Colonic mucosa (tissue), 4 donors: ENCODE results near the gene SUV39H1. TPM values are rescaled to one million over a fixed set of nuclear protein-coding genes. Genes with fewer than 3 reads are reported as not detected.

Source experiments
- DNase-seq: peaks from one replicate; pipeline ENCODE4 v3.0.0-alpha.2; 2020
- H3K27ac ChIP-seq: fragments of 200-600 bp; one replicate; pipeline ENCODE4 v1.8.0; 2021
- H3K27me3 ChIP-seq: fragments of 200-600 bp; one replicate; pipeline ENCODE4 v1.8.0; 2021
- H3K36me3 ChIP-seq: fragments of 200-600 bp; one replicate; pipeline ENCODE4 v1.8.0; 2021
- H3K4me1 ChIP-seq: fragments of 200-600 bp; one replicate; pipeline ENCODE4 v1.8.0; 2021; ENCODE audit warnings: mild to moderate bottlenecking
- H3K4me3 ChIP-seq: fragments of 200-600 bp; one replicate; pipeline ENCODE4 v1.8.0; 2021
- H3K9ac ChIP-seq, 2 donors: one replicate each; pipeline ENCODE4 v1.7.0; 2013; ENCODE audit warnings: control low read depth in 2 of 2, low read depth in 2 of 2, low read length in 2 of 2
- H3K9me3 ChIP-seq: fragments of 200-600 bp; one replicate; pipeline ENCODE4 v1.8.0; 2021
- intact Hi-C: fragments of 100-400 bp; cut with DNase I; formaldehyde crosslinking; loops from one replicate; pipeline ENCODE4 v1.14.1; 2022
- total RNA-seq, 2 donors: library from RNA; stranded (reverse); fragmentation: NEBNext Ultra II Directional in 1 of 2; extraction: Animal tissue kit (Norgen Biotek cat#: 25700) in 1 of 2; gene quantifications; one replicate each; pipeline ENCODE4 v1.2.1, GENCODE V29; 2021
- TF ChIP-seq, protein P1 (sequence below): fragments of 200-600 bp; IDR thresholded peaks from one replicate; pipeline ENCODE4 v1.8.0; 2022; ENCODE audit warnings: antibody characterized with exemption, mild to moderate bottlenecking
- donor health status: healthy.
- donor health status: DM: no; HTN: no; CAD: no.
- donor health status: DM: no; HTN: no; CAD: no.

Gene SUV39H1
- total RNA-seq, 2 donors from 2014 or later = 4.8 to 16.8 TPM

DNA sequence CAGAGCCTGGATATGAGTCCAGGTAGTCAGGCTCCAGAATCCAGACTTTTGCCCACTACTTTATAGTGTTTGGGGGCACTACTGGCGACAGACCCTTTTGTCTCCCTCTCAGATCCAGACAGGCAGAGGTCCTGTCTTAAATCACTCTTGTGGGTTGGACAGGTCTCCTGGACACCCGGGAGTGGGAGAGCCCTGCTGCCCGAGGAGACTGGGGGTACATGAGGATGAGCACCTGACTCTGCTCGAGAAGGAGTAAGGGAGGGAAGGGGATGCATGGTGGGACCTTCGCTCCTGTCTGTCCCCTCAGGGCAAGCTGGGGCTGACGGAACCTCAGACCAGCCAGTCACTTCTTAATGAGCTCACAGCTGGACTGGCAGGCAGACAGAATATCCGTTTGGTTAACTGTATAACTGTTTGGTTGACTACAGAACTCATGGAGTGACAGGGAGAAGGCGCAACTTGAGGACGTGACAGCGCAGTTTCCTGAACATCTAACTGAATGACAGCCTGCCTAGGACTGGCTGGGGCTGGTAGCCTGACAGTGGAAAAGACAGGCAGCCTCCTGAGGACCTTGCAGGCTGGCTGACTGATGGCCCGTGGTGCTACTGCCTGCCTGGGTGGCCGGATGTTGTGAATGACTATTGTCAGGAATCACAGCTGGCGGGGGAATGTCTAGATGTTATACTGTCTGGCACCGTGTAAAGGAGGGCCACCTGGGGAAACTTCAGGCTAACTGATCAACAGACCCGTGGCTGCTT, 1.6 kb upstream of the SUV39H1 start:
- intact Hi-C loops = no loop called here
- Histone ChIP-seq H3K27me3 (peaks cover 3% of the 10 kb centered on the region), H3K36me3 (no peaks in the 10 kb centered on the region), H3K9me3 (no peaks in the 10 kb centered on the region), H3K27ac (no peak overlapping the region), H3K4me1 (no peaks in the 10 kb centered on the region), H3K4me3 (no peak overlapping the region), H3K9ac (peak overlapping the region; percentile 23 to 60)
- TF ChIP-seq, protein P1, sequence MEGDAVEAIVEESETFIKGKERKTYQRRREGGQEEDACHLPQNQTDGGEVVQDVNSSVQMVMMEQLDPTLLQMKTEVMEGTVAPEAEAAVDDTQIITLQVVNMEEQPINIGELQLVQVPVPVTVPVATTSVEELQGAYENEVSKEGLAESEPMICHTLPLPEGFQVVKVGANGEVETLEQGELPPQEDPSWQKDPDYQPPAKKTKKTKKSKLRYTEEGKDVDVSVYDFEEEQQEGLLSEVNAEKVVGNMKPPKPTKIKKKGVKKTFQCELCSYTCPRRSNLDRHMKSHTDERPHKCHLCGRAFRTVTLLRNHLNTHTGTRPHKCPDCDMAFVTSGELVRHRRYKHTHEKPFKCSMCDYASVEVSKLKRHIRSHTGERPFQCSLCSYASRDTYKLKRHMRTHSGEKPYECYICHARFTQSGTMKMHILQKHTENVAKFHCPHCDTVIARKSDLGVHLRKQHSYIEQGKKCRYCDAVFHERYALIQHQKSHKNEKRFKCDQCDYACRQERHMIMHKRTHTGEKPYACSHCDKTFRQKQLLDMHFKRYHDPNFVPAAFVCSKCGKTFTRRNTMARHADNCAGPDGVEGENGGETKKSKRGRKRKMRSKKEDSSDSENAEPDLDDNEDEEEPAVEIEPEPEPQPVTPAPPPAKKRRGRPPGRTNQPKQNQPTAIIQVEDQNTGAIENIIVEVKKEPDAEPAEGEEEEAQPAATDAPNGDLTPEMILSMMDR = no peak
- no peak for DNase-seq

DNA sequence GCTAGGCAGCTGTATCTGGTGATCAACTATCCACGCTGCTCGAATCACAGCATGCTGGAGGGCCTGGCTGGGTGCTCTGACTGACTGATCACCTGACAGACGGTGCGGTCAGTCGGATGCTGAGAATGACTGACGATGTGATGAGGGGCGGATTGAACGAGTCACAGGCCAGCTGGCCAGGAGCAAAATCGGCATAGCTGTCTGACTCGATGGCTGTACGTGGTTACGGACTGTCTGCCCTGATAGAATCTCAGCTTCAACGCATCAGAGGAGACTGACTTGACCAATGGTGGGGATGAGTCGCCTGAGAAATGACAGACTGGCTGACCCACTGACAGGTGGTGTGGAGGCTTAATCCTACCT, 1.0 kb upstream of the SUV39H1 start:
- H3K9me3 ChIP-seq = no peaks in the 10 kb centered on the region
- H3K27ac ChIP-seq = peak overlapping the region; percentile 78
- no peak for DNase-seq
- H3K36me3 ChIP-seq = no peaks in the 10 kb centered on the region
- H3K4me3 ChIP-seq = peak overlapping the region; percentile 36
- H3K27me3 ChIP-seq = peaks cover 3% of the 10 kb centered on the region
- H3K4me1 ChIP-seq = no peaks in the 10 kb centered on the region
- TF ChIP-seq, protein P1 = no peak
- peak overlapping the region; percentile 53 to 60 for H3K9ac ChIP-seq
- intact Hi-C loops = no loop called here

DNA sequence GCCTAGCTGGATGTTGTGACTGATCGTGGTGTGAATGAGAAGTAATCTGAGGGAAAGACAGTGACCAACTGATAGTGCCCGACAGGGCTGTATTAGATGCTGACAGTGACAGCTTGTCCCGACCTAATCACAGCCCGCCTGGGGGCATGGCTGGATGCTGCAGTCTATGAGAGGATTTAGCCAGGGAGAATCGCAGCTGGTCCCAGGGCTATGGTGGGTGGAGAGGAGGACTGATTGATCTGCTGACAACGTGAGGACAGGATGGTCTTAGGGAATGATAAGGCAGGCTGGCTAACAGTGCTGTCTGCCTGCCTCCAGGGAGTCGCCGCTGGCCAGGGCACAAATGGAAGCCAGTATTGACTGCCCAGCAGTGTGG, 621 bp upstream of the SUV39H1 start:
- Histone ChIP-seq H3K9me3 (no peaks in the 10 kb centered on the region), H3K27me3 (peaks cover 3% of the 10 kb centered on the region), H3K27ac (peak overlapping the region; percentile 78), H3K4me3 (peak overlapping the region; percentile 36), H3K9ac (peak overlapping the region; percentile 53 to 75), H3K36me3 (no peaks in the 10 kb centered on the region), H3K4me1 (no peaks in the 10 kb centered on the region)
- no peak for DNase-seq
- TF ChIP-seq, protein P1 = no peak
- intact Hi-C loops = no loop called here

DNA sequence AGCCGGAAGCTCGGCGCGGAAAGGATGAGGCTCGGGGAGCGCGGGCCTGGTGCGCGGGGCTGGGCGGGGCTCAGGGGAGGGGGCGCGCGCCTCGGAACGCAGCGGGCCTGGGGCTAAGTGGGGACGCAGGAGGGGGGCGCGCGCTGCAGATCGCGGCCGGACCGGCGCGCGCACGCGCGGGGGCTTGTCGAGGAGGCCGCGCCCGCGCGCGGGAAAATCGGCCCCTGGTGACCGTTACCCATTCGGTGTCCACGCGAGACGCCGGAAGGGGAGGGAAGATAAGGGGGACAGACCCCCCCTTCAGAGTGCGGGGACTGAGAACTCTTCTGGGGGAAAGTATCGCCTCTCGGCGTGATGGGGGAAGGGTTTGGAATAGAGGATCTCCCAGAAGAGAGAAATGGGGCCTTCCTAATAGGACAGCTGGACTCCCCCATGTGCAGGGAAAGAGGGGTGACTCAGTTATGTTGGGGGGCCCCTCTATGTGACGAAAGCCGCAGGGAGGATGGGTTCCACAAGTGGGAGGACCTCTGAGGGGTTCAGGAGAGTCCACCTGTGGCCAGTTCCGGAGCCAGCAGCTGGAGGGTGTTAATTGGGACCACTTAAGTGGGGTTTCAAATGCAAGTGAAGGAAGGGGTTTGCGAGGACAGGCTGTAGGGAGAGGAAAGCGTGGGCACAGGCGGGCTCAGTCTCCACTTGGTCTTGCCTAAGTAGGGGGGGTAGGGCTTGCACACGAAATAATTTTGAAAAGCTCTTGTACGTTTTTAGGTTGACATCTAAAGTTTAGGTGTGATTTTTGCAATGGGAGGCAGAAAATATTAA, 584 bp downstream of the SUV39H1 start:
- Histone ChIP-seq H3K9ac (peak overlapping the region; percentile 47 to 61), H3K4me1 (no peaks in the 10 kb centered on the region), H3K27me3 (peaks cover 3% of the 10 kb centered on the region), H3K36me3 (no peaks in the 10 kb centered on the region), H3K4me3 (peak overlapping the region; percentile 36), H3K9me3 (no peaks in the 10 kb centered on the region), H3K27ac (no peak overlapping the region)
- no peak for DNase-seq
- intact Hi-C loops = no loop called here
- TF ChIP-seq, protein P1 = no peak

DNA sequence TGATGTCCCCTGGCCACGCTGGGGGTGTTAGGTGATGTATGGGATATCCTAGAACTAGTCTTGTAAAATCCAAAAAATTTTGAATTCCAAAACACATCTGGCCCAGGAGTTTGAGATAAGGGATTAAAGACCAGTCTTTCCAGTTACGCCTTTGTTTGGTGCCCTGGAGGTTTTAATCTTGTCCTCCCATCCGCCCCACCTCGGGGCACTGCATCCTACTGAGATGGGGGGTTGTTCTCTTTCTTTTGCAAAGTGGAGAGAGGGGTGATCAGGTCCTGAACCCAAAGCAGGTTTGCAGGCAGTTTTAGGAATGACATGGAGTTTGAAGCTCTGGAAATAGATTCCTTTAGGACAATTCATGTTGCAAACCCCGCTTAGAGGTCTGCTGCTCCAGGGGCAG, 1.8 kb downstream of the SUV39H1 start:
- Histone ChIP-seq H3K4me3 (no peak overlapping the region), H3K9me3 (no peaks in the 10 kb centered on the region), H3K27ac (no peak overlapping the region), H3K4me1 (no peaks in the 10 kb centered on the region), H3K9ac (no peak overlapping the region), H3K27me3 (peaks cover 3% of the 10 kb centered on the region), H3K36me3 (no peaks in the 10 kb centered on the region)
- intact Hi-C loops = no loop called here
- TF ChIP-seq, protein P1 = no peak
- no peak for DNase-seq
